A549 (cell line): ENCODE data around the gene TP73. TPM values are rescaled to one million over a fixed set of nuclear protein-coding genes. Genes with fewer than 3 reads are reported as not detected.

ENCODE experiments used
- ATAC-seq, 2 experiments: fragments of 200-7000 bp in 1 of 2; fragments of >200 bp in 1 of 2; cut with Nextera tagmentation in 1 of 2; cut with Tn5 transposase in 1 of 2; 3 replicates each; pipeline versions ENCODE4 v1.8.0 to v1.9.1; 2018 to 2020; ENCODE audit warnings: mild to moderate bottlenecking in 1 of 2, moderate library complexity in 1 of 2
- CTCF ChIA-PET: fragments of 300-600 bp; sonication (Branson Sonifier 250); formaldehyde crosslinking; extraction: SDS; loops from one replicate; lab custom pipeline; 2021; ENCODE audit warnings: antibody characterized with exemption, inconsistent platforms; lab: Yijun Ruan, JAX
- POLR2A ChIA-PET: fragments of 350-600 bp; formaldehyde crosslinking; extraction: SDS; loops from one replicate; lab custom pipeline; 2021; ENCODE audit warnings: antibody characterized with exemption, inconsistent platforms; lab: Yijun Ruan, JAX
- DNase-seq, 2 experiments: peaks; one replicate each; pipeline versions ENCODE4 v3.0.0 to v3.0.0-alpha.2; 2011 to 2016; ENCODE audit warnings: low read depth in 1 of 2, low spot score in 1 of 2
- FAIRE-seq: peaks from 2 replicates; lab custom pipeline; 2011; peaks lifted over from hg19 to GRCh38; lab: Jason Lieb, UNC
- H3K27ac ChIP-seq, 2 experiments: fragments of >200 bp; sonication (Bioruptor Twin); formaldehyde crosslinking; 3 replicates each; pipeline ENCODE4 v1.5.1; 2016 to 2017
- H3K4me1 ChIP-seq: fragments of >200 bp; sonication (Bioruptor Twin); formaldehyde crosslinking; 3 replicates; pipeline ENCODE4 v1.6.1; 2016
- H3K4me2 ChIP-seq: fragments of >200 bp; sonication (Bioruptor Twin); formaldehyde crosslinking; 3 replicates; pipeline ENCODE4 v1.6.1; 2016
- H3K4me3 ChIP-seq: fragments of >200 bp; sonication (Bioruptor Twin); formaldehyde crosslinking; 3 replicates; pipeline ENCODE4 v1.5.1; 2016
- H3K9me3 ChIP-seq: fragments of >200 bp; sonication (Bioruptor Twin); formaldehyde crosslinking; 3 replicates; pipeline ENCODE4 v1.6.1; 2016
- CBX2 ChIP-seq: fragments of 200-600 bp; sonication (generic); IDR thresholded peaks from 2 replicates; pipeline ENCODE4 v1.6.1; 2016; ENCODE audit warnings: low read depth, mild to moderate bottlenecking, borderline replicate concordance
- CHD2 ChIP-seq: fragments of 150-350 bp; IDR thresholded peaks from 2 replicates; pipeline ENCODE4 v1.6.1; 2014; ENCODE audit warnings: low read length; ENCODE audit not compliant: partially characterized antibody
- CHD4 ChIP-seq: fragments of 200-600 bp; sonication (generic); IDR thresholded peaks from 2 replicates; pipeline ENCODE4 v1.6.1; 2016; ENCODE audit warnings: antibody characterized with exemption, mild to moderate bottlenecking, borderline replicate concordance
- EHMT2 ChIP-seq: fragments of 200-600 bp; sonication (generic); IDR thresholded peaks from 2 replicates; pipeline ENCODE4 v1.6.1; 2016; ENCODE audit warnings: antibody characterized with exemption, low read depth, mild to moderate bottlenecking, moderate library complexity
- EP300 ChIP-seq, 2 experiments: fragments of >200 bp; sonication (Bioruptor Twin); formaldehyde crosslinking; IDR thresholded peaks; 2 replicates in 1 of 2; 3 replicates in 1 of 2; pipeline ENCODE4 v1.6.1; 2016 to 2017
- GATA3 ChIP-seq: IDR thresholded peaks from 2 replicates; pipeline ENCODE4 v1.6.1; 2012; ENCODE audit warnings: borderline replicate concordance
- HEYL ChIP-seq: fragments of 250-450 bp; sonication (Bioruptor Pico); IDR thresholded peaks from 2 replicates; pipeline ENCODE4 v1.8.0; 2021; ENCODE audit warnings: mild to moderate bottlenecking, moderate library complexity
- HOXB13 ChIP-seq: fragments of 250-450 bp; sonication (Bioruptor Pico); IDR thresholded peaks from 2 replicates; pipeline ENCODE4 v1.5.0; 2020; ENCODE audit warnings: low read depth, mild to moderate bottlenecking, moderate library complexity
- KDM1A ChIP-seq: fragments of 200-600 bp; sonication (generic); IDR thresholded peaks from 2 replicates; pipeline ENCODE4 v1.6.1; 2016; ENCODE audit warnings: low read depth, mild to moderate bottlenecking
- MAX ChIP-seq: IDR thresholded peaks from 2 replicates; pipeline ENCODE4 v1.6.1; 2012
- MYC ChIP-seq: IDR thresholded peaks from 2 replicates; pipeline ENCODE4 v1.6.1; 2012; ENCODE audit warnings: mild to moderate bottlenecking, inconsistent platforms, low read length, improper control_type of control experiment, borderline replicate concordance
- POLR2AphosphoS2 ChIP-seq: conservative IDR thresholded peaks from 2 replicates; pipeline ENCODE4 v1.6.1; 2012; ENCODE audit warnings: low read length, improper control_type of control experiment, inconsistent platforms
- REST ChIP-seq: fragments of 200-600 bp; sonication (generic); IDR thresholded peaks from 2 replicates; pipeline ENCODE4 v1.6.1; 2016; ENCODE audit warnings: antibody characterized with exemption, mild to moderate bottlenecking, moderate library complexity
- SREBF2 ChIP-seq: fragments of 450-650 bp; IDR thresholded peaks from 2 replicates; pipeline ENCODE4 v1.6.1; 2014; ENCODE audit warnings: mild to moderate bottlenecking, moderate library complexity
- ZC3H11A ChIP-seq: fragments of 450-650 bp; IDR thresholded peaks from 2 replicates; pipeline ENCODE4 v1.6.1; 2014; ENCODE audit warnings: antibody characterized with exemption, mild to moderate bottlenecking
- ZSCAN20 ChIP-seq: fragments of 250-450 bp; sonication (Bioruptor Pico); IDR thresholded peaks from 2 replicates; pipeline ENCODE4 v1.8.0; 2022; ENCODE audit warnings: mild to moderate bottlenecking, moderate library complexity
- WGBS: methylation state at CpG from one replicate; pipeline ENCODE4 v1.1.6; 2017; ENCODE audit errors: missing lambda C conversion rate; 5-methylcytosine and 5-hydroxymethylcytosine counted together
- polyA plus RNA-seq, 4 experiments: library from polyadenylated mRNA; depleted of rRNA in 3 of 4; stranded (reverse); fragments of >200 nt; fragmentation: RNase III in 1 of 4; extraction: RNeasy Plus Mini Kit Qiagen cat#74134 plus additional on column Dnase treatment in 1 of 4; gene quantifications; 2 replicates in 3 of 4; 3 replicates in 1 of 4; pipeline ENCODE4 v1.2.3, GENCODE V29; 2011 to 2017
- TF ChIP-seq, protein P1 (sequence below): fragments of 150-350 bp; IDR thresholded peaks from 2 replicates; pipeline ENCODE4 v1.6.1; 2014; ENCODE audit warnings: low read depth, mild to moderate bottlenecking, low read length
- TF ChIP-seq, protein P2 (sequence below): fragments of >200 bp; sonication (Bioruptor Twin); formaldehyde crosslinking; IDR thresholded peaks from 3 replicates; pipeline ENCODE4 v1.6.1; 2016

The TP73 gene
- polyA plus RNA-seq, 2 of the 4 experiments (the other 2 are of a cell fraction) = 0.01 to 0.25 TPM

- WGBS = 78% methylated on average over 14 of the region's 14 CpGs
- peaks cover 10% of the 10 kb centered on the region for H3K4me1 ChIP-seq
- CTCF ChIA-PET = interaction anchor here (1.0 to 2.3 kb wide), 2 partner anchors 60 to 174 kb away, joined by 3 to 4 read pairs; no protein-coding TSS in a partner anchor
- POLR2A ChIA-PET = no interaction called here
- TF ChIP-seq KDM1A (no peak), HOXB13 (CRISPR knock-in tag) (no peak), SREBF2 (no peak), REST (no peak), HEYL (no peak), EHMT2 (no peak), MYC (no peak), CHD2 (no peak), CBX2 (no peak), POLR2AphosphoS2 (no peak), MAX (no peak), CHD4 (no peak)
- TF ChIP-seq, protein P1, sequence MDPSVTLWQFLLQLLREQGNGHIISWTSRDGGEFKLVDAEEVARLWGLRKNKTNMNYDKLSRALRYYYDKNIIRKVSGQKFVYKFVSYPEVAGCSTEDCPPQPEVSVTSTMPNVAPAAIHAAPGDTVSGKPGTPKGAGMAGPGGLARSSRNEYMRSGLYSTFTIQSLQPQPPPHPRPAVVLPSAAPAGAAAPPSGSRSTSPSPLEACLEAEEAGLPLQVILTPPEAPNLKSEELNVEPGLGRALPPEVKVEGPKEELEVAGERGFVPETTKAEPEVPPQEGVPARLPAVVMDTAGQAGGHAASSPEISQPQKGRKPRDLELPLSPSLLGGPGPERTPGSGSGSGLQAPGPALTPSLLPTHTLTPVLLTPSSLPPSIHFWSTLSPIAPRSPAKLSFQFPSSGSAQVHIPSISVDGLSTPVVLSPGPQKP = no peak
- TF ChIP-seq, protein P2, sequence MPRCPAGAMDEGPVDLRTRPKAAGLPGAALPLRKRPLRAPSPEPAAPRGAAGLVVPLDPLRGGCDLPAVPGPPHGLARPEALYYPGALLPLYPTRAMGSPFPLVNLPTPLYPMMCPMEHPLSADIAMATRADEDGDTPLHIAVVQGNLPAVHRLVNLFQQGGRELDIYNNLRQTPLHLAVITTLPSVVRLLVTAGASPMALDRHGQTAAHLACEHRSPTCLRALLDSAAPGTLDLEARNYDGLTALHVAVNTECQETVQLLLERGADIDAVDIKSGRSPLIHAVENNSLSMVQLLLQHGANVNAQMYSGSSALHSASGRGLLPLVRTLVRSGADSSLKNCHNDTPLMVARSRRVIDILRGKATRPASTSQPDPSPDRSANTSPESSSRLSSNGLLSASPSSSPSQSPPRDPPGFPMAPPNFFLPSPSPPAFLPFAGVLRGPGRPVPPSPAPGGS = no peak
- TF ChIP-seq, all 56 proteins: peak for 0
- FAIRE-seq = no peak
- ATAC-seq = no peak
- Histone ChIP-seq H3K4me3 (no peak overlapping the region), H3K4me2 (no peak overlapping the region), H3K27ac (no peak overlapping the region), H3K9me3 (no peaks in the 10 kb centered on the region)
- DNase-seq = no peak
Measured at GRCh38 chr1:3664700-3665375, 12.5 kb downstream of the TP73 start.

DNA sequence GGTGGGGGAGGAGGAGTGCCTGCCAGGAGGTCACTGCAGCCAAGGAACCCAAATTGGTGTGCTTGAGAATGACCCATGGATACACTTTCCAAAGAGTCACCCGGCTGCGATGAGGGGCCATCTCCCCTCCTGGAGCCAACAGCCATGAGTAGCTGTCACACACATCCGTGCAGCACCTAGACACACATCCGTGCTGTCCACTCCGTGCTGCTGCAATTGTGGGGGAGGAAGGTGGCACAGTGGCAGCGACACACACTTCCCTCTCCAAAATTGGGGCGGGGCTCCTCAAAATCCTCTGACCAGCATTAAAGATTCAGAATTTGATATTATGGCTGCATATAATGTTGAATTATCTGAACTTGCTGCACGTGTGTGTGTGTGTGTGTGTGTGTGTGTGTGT lies 15.8 kb downstream of the TP73 start:
- ChIA-PET POLR2A (no interaction called here), CTCF (interaction anchor here (1.4 kb wide), 1 partner anchor 28 kb away, joined by 4 read pairs; no protein-coding TSS in a partner anchor)
- DNase-seq (no peak), ATAC-seq (no peak), FAIRE-seq (no peak)
- no peak overlapping the region; the same call in 2 of the 3 replicates for H3K4me2 ChIP-seq
- TF ChIP-seq, protein P1 = no peak
- TF ChIP-seq ZC3H11A (no peak), GATA3 (no peak), ZSCAN20 (CRISPR knock-in tag) (no peak), EP300 (IDR thresholded peaks at IDR 0.05) (no peak)
- H3K4me3 ChIP-seq = no peak overlapping the region
- H3K4me1 ChIP-seq = peaks cover 10% of the 10 kb centered on the region
- WGBS = 60% methylated on average over 6 of the region's 8 CpGs
- H3K9me3 ChIP-seq = no peaks in the 10 kb centered on the region
- H3K27ac ChIP-seq = no peak overlapping the region
